Keratinocyte (primary cell): ENCODE results near the gene CCDC120. TPM values are rescaled to one million over a fixed set of nuclear protein-coding genes. Genes with fewer than 3 reads are reported as not detected.

Experiments
- DNase-seq: peaks from one replicate; pipeline ENCODE4 v3.0.0-alpha.2; 2011; ENCODE audit warnings: low read depth, missing footprints, low spot score
- FAIRE-seq: peaks from 2 replicates; lab custom pipeline; 2011; peaks lifted over from hg19 to GRCh38; lab: Jason Lieb, UNC
- H2AFZ ChIP-seq: 2 replicates; pipeline ENCODE4 v1.6.0; 2012; ENCODE audit warnings: low read length, control low read depth, inconsistent platforms; ENCODE audit not compliant: control insufficient read depth
- H3K27ac ChIP-seq: 2 replicates; pipeline ENCODE4 v1.5.1; 2011; ENCODE audit warnings: low read length; ENCODE audit not compliant: control insufficient read depth, insufficient read depth
- H3K27me3 ChIP-seq: 3 replicates; pipeline ENCODE4 v1.6.0; 2011; ENCODE audit warnings: low read length; ENCODE audit not compliant: control insufficient read depth, insufficient read depth; ENCODE audit errors: extremely low read depth
- H3K36me3 ChIP-seq, 2 experiments: 2 replicates in 1 of 2; 3 replicates in 1 of 2; pipeline ENCODE4 v1.5.1; 2011; ENCODE audit warnings: low read length in 2 of 2, mild to moderate bottlenecking in 1 of 2; ENCODE audit not compliant: control insufficient read depth in 2 of 2, insufficient read depth in 2 of 2; ENCODE audit errors: extremely low read depth in 1 of 2
- H3K4me1 ChIP-seq: 3 replicates; pipeline ENCODE4 v1.5.1; 2011; ENCODE audit warnings: low read length; ENCODE audit not compliant: control insufficient read depth, insufficient read depth; ENCODE audit errors: extremely low read depth
- H3K4me2 ChIP-seq: 3 replicates; pipeline ENCODE4 v1.6.0; 2011; ENCODE audit warnings: low read depth, low read length; ENCODE audit not compliant: control insufficient read depth, insufficient read depth; ENCODE audit errors: extremely low read depth
- H3K4me3 ChIP-seq, 3 experiments: fragments of 200-600 bp in 1 of 3; sonication (generic) in 1 of 3; 2 replicates in 2 of 3; 3 replicates in 1 of 3; pipeline ENCODE4 v1.5.1; 2011 to 2016; ENCODE audit warnings: low read length in 3 of 3, mild to moderate bottlenecking in 3 of 3, control low read depth in 2 of 3, inconsistent platforms in 1 of 3, low read depth in 1 of 3, mixed read lengths in 1 of 3, mixed run types in 1 of 3, moderate library complexity in 1 of 3; ENCODE audit not compliant: control insufficient read depth in 2 of 3, insufficient read depth in 2 of 3; ENCODE audit errors: extremely low read depth in 1 of 3
- H3K79me2 ChIP-seq: 2 replicates; pipeline ENCODE4 v1.6.0; 2012; ENCODE audit warnings: low read length; ENCODE audit not compliant: control insufficient read depth, insufficient read depth
- H3K9ac ChIP-seq: 3 replicates; pipeline ENCODE4 v1.6.0; 2011; ENCODE audit warnings: low read length; ENCODE audit not compliant: control insufficient read depth, insufficient read depth; ENCODE audit errors: extremely low read depth
- H3K9me1 ChIP-seq: 3 replicates; pipeline ENCODE4 v1.6.0; 2011; ENCODE audit warnings: low read length; ENCODE audit not compliant: control insufficient read depth, insufficient read depth; ENCODE audit errors: extremely low read depth
- H3K9me3 ChIP-seq: 2 replicates; pipeline ENCODE4 v1.5.1; 2012; ENCODE audit warnings: low read depth, low read length; ENCODE audit not compliant: control insufficient read depth
- H4K20me1 ChIP-seq: 3 replicates; pipeline ENCODE4 v1.6.0; 2011; ENCODE audit warnings: low read length; ENCODE audit not compliant: control insufficient read depth, insufficient read depth; ENCODE audit errors: extremely low read depth
- CTCF ChIP-seq, 3 experiments: IDR thresholded peaks in 1 of 3; conservative IDR thresholded peaks in 1 of 3; optimal IDR thresholded peaks in 1 of 3; 2 replicates in 2 of 3; 3 replicates in 1 of 3; pipeline versions ENCODE3 to v1.5.1; 2011; ENCODE audit warnings: low read length in 3 of 3, mild to moderate bottlenecking in 3 of 3, moderate library complexity in 2 of 3, control low read depth in 1 of 3, inconsistent platforms in 1 of 3; ENCODE audit not compliant: insufficient read depth in 2 of 3; ENCODE audit errors: extremely low read depth in 1 of 3
- EZH2 ChIP-seq: IDR thresholded peaks from one replicate; pipeline ENCODE4 v1.6.1; 2012; ENCODE audit warnings: inconsistent platforms, mild to moderate bottlenecking, low read length, moderate library complexity
- dilution Hi-C: fragments of 300-500 bp; cut with MboI; formaldehyde crosslinking; loops from one replicate; pipeline ENCODE4 v1.7.0; 2020; ENCODE audit warnings: low sequenced_read_pairs; ENCODE audit not compliant: extremely low pct_ligation_motif_present
- polyA plus RNA-seq, 5 experiments: library from polyadenylated mRNA; depleted of rRNA in 3 of 5; stranded (reverse) in 3 of 5; stranded (forward) in 1 of 5; unstranded in 1 of 5; fragments of >200 nt; gene quantifications; 1 replicate in 1 of 5; 2 replicates in 3 of 5; 3 replicates in 1 of 5; pipeline versions ENCODE4 v1.2.1 to v1.2.3, GENCODE V29; 2011 to 2012; ENCODE audit warnings: missing spikeins in 2 of 5, low read depth in 1 of 5, low replicate concordance in 1 of 5

CCDC120 gene
- polyA plus RNA-seq, 1 donor (not counting 4 experiments of a cell fraction or from before 2014, with no cell fraction given), result 4.9 TPM

DNA sequence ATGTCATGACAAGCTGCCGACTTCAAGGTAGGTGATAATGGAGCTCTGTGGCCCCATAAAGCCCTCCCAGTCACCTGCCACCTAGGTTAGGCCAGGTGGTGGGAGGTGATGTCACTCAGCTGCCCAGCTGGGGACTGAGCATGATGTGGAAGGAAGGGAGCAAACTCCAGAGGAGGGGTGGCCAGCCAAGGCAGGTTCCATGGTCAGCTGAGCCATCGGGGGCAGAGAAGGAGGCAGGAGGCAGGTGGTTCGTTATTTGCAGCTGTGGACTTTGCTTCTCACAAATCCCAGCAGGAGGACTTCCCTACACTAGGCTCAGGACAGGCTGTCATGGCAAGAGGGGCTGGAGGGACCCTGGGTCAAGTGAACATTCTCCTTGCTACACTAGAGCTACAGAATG, 2.1 kb downstream of the CCDC120 start:
- DNase-seq, result no peak
- H3K36me3 ChIP-seq, result peaks cover 8 to 19% of the 10 kb centered on the region in 2 experiments
- no peak overlapping the region for H3K9ac ChIP-seq
- no peak overlapping the region for H2AFZ ChIP-seq
- H3K4me1 ChIP-seq, result peaks cover 5% of the 10 kb centered on the region
- H3K27ac ChIP-seq, result no peak overlapping the region
- no peak overlapping the region for H3K4me3 ChIP-seq
- dilution Hi-C loops, result no loop called here
- TF ChIP-seq CTCF (optimal IDR thresholded peaks at IDR 0.05 in 1 of 3, IDR thresholded peaks at IDR 0.05 in 1 of 3, conservative IDR thresholded peaks at IDR 0.05 in 1 of 3; ENCODE audit: extremely low read depth in 1 of 3, insufficient read depth in 2 of 3, low read length in 3 of 3), result no peak
- TF ChIP-seq EZH2, result no peak
- H3K4me2 ChIP-seq, result no peak overlapping the region
- no peaks in the 10 kb centered on the region for H3K9me1 ChIP-seq
- no peaks in the 10 kb centered on the region for H3K9me3 ChIP-seq
- FAIRE-seq, result no peak
- H3K27me3 ChIP-seq, result no peaks in the 10 kb centered on the region
- no peaks in the 10 kb centered on the region for H4K20me1 ChIP-seq
- H3K79me2 ChIP-seq, result peaks cover 17% of the 10 kb centered on the region

- Histone ChIP-seq H3K36me3 (peaks cover 8 to 19% of the 10 kb centered on the region in 2 experiments), H3K27me3 (no peaks in the 10 kb centered on the region), H3K4me1 (peaks cover 5% of the 10 kb centered on the region), H3K4me3 (no peak overlapping the region), H3K27ac (no peak overlapping the region), H4K20me1 (no peaks in the 10 kb centered on the region), H3K4me2 (no peak overlapping the region), H2AFZ (no peak overlapping the region), H3K9me1 (no peaks in the 10 kb centered on the region), H3K9ac (no peak overlapping the region), H3K79me2 (peaks cover 17% of the 10 kb centered on the region), H3K9me3 (no peaks in the 10 kb centered on the region)
- dilution Hi-C loops, result no loop called here
- DNase-seq (no peak), FAIRE-seq (no peak)
- TF ChIP-seq CTCF (optimal IDR thresholded peaks at IDR 0.05 in 1 of 3, IDR thresholded peaks at IDR 0.05 in 1 of 3, conservative IDR thresholded peaks at IDR 0.05 in 1 of 3; ENCODE audit: extremely low read depth in 1 of 3, insufficient read depth in 2 of 3, low read length in 3 of 3), result no peak
Measured at GRCh38 chrX:49061490-49061889, 2.7 kb downstream of the CCDC120 start.
